HG03064 (cell line): ENCODE data around the gene CLEC16A.
"Not testable (repeated sequence)": the region's sequence is repeated elsewhere in the genome, so short reads cannot be mapped to it uniquely, and the experiment has no call there.

Experiments used
- ATAC-seq: cut with Tn5 transposase; IDR thresholded peaks from one replicate; pipeline ENCODE4 v1.9.1; 2021; ENCODE audit warnings: low read depth; ENCODE audit not compliant: unreplicated experiment

CLEC16A gene

DNA sequence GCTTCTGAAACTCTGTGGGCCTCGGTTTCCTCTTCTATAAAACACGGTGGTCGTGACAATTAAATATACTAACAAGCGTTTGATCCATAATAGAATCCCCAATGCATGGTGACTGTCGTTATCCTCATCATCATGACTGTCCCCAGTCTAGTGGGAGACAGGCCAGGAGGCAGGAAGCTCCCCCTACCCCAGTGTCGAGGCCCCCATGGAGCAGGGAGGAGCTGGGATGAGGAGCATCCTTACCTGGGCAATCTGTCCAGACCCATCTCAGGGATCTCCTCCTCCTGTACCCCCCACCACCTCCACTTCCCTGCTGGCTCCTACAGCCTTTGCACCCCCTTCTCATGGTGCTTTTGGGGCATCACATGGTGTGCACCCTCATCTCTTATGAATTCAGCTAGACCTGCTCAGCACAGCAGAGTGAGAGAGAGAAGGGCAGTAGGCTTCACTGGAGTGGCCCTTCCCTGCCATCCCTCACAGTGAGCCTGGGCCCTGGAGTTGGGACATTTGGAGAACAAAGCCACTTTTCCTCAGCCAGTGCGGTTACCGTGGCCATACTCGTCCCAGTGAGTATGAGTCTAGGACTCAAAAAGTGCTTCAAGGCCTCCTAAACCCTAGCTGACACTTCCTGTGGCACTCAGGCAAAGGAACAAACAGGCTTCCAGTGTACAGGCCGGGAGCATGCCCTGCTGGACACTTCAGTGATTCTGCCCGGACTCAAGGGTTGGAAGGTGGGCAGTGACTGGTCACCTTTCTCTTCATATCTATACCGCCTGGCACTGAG, 148.6 kb downstream of the CLEC16A start:
- no peak for ATAC-seq

DNA sequence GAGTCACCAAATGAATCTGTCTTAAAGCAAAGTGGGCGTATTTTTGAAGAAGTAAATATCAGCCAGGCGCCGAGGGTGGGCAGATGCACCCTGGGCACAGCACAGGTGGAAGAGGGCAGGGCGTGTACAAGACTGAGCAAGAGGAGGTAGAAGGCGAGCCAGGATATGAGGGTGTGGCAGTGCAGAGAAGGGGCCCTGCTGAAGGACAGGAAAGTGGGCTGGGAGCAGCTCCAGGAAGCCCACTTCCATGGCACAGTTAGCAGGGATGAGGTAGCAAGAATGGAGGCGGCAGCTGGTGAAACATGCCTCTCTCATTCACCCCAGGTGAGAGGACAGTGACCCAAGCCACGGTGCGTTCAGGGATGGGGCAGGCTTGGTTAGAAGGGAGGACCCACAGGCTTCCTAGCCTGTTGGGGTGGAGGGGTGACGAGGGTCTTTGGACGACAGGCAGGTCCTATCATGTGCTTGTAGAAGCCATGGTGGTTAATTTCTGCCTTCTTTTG, 149.3 kb downstream of the CLEC16A start:
- ATAC-seq: no peak

DNA sequence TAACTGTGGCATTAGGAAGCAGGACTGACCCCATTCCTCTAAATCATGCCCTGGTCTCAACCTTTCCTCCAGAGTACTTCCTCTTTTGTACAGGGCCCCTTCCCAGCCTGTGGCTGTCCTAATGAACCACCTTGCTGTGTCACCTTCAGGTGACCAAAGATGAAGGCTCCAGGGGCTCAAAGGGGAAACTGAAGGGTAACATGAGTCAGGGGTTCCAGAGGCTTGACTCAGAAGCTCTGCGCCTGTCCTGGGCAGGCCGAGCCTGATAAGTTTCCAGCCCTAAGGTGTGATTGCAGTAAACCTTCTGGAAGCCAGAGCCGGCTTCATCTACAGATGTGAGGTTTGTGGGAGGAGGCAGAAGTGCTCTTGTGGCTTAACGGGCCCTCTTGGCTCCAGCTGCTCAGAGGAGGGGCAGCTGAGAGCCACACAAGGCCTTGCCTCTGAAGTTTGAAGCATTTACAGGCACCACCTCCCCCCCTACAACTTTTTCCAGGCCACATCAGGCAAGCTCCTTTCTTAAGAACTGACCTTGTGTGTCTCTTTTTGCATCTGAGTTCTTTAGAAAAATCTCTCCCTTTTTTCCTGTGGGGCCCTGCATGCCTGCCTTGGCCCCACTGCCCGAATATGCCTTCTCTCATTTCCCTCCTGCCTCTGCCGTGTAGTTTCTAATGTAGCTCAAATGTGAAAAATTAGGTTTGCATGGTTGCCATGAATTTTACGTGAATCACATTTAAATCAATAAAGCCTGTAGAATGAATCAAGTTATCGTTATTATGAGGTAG, 149.9 kb downstream of the CLEC16A start:
- peak; percentile 62 for ATAC-seq

DNA sequence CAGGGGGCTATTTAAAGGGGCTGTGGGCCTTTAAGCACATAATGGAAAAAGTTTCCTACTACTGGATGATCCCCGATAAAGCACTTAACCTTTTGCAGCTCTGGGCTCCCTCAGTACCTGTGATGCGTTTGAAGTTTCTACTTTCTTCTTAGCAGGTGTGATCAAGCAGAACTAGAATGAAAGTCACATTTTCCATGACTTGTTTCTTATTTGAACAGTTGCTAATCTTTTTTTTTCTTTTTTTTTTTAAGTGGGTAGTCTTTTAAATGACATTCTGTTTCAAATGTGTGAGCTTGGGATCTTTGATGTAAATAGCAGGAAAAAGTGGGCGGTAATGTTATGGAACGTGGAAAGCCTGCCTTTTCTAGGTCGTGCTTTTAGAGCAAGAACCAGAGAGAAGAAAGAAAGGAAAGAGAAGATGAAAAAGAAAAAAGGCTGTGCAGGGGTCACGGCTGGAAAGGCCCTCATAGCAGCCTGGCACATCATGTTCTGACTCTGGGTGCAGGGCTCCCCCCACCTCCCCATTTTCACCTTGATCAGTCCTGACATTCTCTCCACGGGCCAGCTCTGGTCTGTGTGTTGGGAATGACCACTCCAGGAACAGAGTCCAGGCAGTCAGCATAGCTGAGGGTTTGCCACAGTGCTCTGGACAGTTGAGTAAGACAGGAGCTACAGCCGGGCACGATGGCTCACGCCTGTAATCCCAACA, 150.6 kb downstream of the CLEC16A start:
- ATAC-seq: no peak

DNA sequence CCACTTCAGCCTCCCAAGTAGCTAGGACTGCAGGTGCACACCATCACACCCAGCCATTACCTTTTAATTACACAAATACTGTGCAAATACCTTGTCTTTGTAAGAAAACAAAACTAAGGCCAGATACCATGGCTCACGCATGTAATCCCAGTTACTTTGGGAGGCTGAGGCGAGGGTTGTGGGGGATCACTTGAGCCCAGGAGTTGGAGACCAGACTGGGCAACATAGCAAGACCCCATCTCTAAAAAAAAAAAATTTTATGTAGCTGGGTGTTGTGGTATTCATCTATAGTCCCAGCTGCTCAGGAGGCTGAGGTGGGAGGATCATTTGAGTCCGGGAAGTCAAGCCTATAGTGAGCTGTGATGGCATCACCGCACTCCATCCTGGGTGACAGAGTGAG, 151.6 kb downstream of the CLEC16A start:
- ATAC-seq: no peak

DNA sequence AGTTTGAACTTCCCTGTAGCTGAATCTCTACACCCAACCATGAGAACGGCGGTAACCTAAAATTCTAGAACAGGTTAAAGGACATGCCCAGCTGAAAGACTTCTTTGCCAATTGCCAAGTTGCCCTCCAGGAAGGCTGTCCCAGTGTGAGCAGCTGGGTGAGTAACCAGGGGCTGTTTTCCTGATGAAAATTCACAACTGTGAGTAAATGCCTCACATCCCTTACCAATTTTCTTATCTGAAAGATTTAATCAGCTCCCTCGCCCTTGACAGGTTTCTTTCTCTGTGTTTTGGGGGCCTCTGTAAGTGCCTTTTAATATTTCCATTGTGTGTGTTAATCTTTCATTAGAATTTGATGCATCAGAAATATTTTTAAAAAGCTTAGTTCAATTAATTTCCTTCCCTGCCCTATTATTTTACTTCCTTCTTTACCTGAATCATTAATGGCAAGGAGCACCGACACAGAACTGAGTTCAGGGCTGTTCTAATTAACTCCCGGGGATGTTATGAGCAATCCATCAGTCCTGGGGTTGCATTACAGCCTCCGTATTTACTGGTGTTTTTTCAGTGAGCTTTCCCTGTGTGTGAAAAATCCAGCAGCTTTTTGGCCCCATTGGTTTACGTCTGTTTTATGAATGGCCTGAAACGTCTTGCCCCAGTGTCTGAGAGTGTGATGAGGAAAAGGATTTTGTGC, 152.9 kb downstream of the CLEC16A start:
- no peak for ATAC-seq

DNA sequence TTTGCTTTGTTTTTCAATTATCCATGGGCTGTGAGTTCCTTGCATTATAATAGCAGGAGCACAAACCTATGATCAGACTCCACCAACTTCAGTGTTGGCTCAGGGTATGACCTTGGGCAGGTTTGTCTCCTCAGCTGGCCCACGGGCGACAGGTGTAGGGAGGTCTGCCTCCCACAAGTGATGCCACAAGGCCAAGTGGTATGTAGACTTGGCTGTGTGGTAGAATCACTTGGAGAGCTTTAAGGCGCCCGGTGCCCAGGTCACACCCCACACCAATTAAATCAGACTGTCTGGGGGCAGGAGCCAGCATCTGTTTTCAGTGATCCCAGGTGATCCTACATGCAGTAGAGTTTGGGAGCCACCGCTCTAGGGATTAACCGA, 153.4 kb downstream of the CLEC16A start:
- ATAC-seq: no peak

DNA sequence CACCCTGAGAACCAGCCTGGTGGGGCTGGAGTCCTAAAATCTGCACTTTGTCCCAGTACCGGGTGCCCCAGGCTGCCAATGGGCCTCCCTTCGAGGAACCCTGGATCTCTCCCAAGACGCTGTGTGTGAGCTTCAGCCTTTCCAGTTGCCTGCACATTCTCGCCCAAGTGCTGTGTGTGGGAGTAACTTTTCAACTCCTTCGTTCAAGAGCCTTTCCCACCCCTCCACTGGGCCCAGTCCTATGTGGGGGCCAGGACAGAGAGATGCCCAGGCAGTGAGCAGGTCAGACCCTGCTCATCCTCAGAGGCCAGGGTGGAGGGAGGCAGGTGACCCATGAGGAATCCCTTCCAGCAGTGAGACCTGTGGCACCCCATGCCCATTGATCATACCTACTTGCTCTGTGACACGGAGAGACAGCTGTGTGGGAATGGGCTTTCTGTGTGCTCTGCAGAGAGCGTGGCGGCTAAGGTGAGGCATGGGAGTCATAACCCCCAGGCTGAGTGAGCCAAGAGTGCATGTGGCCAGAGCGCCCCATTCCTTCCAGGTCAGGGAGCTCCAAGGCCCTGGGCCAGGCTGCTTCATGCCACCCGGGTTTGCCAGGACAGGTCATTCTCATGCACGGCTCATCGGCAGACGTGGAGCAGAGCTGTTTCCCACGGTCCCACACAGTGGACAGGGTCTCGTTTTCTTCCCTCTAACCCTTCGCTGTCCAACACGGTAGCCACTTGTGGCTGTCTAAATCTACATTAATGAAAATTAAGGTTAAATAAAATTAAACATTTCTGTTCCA, 154.4 kb downstream of the CLEC16A start:
- ATAC-seq: no peak

DNA sequence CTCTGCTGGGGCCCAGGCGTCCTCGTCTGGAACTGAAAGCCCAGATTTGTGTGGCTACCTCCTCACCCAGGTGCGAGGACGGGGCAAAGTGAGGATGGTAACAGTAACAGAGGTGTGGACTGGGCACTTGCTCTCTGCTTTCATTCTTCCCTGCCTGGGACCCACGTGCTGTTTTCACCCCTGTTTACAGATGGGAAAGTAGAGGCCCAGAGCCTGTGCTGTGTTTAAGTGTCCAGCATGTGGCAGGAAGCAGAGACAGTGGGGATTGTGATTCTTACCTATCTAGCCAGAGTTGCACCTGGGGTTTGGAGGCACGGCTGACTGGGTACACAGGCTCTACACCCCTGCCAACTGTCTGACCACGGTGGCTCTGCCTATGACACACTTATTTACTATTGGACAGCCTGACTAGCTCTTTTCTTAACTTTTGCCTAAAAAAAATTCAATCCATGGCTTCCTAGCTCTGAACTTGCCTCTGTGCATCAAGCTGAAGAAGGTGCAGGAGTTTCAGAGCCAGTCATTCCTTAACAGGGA, 155.4 kb downstream of the CLEC16A start:
- no peak for ATAC-seq

DNA sequence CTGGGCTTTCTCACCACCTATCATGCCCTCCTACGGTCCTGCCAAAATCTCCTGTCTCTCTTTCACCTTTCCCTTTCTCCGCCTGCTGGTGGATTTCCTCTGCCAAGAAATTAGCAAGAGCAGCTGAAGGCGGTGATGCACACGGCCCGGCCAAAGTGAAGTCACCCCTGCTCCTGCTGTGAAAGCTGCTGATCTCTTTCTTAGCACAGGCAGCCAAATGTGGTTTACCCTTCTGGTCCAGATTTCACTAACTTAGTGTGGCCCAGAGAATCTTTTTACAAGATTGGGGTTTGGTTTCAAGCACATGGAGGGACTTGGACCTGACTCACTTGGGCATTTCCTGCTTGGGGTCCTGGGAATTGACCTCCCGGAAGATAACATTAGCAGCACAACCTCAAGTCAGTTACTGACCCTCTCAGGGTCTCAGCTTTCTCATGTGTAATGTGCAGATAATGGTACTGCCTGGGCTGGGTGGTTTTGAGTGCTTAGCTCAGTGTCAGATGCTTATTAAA, 155.9 kb downstream of the CLEC16A start:
- no peak for ATAC-seq

DNA sequence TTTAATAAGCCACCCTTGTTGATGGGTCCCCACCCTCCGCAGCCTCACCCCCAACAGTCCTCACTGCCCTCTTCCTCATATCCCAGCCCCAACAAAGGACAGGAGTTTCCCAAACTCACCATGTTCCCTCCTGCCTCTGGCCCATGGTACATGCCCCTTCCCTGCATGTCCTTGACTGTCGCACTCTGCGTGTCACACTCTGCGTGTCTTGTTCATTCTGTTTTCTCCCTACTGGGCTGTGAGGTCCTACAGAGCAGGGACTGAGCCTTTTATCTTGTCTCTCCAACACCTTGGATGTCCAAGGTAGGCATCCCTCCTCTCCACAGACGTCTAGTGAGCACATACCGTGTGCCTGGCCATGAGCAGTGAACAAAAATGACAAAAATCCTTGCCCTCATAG, 156.9 kb downstream of the CLEC16A start:
- ATAC-seq: no peak

DNA sequence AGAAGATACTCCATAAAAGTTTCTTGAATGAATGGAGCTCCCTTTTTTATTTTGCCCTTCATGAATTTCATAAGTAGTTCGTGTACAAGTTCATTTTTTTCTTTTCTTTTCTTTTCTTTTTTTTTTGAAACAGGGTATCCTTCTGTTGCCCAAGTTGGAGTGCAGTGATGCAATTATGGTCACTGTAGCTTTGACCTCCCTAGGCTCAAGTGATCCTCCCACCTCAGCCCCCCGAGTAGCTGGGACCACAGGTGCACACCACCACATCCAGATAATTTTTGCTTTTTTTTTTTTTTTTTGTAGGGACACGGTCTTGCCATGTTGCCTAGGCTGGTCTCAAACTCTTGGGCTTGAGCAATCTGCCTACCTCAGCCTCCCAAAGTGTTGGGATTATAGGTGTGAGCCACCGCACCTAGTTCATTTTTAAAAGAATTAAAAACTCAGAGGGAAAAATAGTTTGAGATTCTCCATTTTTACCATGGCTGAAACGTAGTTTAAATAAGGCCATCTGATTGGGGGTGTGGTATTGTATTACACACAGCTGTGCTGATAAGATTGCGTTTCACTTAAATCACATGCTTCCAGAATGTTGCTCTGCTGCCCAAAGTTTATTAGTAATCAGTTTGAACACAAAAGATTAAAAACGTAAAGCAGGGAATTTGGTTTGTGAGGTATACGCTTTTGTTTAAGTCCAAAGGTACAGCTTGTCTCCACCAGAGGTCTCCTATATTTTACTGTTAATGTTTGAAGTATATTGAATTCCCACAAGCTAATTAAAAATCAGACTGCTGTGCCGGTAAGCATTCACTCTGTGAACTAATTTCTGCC, 157.5 kb downstream of the CLEC16A start:
- ATAC-seq: no peak

DNA sequence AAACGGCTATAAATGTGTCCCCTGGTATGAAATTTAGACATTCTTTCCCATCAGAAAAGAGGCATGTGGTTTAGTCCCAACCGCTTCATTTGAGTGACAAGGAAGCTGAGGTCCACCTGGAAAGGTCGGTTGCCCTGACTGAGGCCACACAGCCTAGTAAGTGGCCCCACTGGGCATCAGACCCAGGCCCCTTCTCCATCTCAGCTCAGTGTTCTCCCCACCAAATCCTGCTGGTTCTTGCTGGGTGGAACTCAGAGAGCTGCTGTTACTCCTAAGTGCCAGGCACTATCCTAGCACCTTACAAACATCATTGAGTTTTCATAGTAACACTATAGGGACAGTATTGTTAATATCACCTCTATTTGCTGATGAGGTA, 158.1 kb downstream of the CLEC16A start:
- no peak for ATAC-seq

DNA sequence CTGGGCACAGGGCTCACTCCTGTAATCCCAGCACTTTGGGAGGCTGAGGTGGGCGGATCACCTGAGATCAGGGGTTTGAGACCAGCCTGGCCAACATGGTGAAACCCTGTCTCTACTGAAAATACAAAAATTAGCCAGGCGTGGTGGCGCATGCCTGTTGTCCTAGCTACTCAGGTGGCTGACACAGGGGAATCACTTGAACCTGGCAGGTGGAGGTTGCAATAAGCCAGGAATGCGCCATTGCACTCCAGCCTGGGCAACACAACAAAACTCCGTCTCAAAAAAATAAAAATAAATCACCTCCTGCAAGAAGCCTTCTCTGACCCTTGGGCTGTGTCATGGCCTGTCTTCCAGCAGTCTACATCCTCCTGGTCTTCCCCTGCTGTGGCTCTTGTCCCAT, 158.9 kb downstream of the CLEC16A start:
- ATAC-seq: not testable (repeated sequence)

DNA sequence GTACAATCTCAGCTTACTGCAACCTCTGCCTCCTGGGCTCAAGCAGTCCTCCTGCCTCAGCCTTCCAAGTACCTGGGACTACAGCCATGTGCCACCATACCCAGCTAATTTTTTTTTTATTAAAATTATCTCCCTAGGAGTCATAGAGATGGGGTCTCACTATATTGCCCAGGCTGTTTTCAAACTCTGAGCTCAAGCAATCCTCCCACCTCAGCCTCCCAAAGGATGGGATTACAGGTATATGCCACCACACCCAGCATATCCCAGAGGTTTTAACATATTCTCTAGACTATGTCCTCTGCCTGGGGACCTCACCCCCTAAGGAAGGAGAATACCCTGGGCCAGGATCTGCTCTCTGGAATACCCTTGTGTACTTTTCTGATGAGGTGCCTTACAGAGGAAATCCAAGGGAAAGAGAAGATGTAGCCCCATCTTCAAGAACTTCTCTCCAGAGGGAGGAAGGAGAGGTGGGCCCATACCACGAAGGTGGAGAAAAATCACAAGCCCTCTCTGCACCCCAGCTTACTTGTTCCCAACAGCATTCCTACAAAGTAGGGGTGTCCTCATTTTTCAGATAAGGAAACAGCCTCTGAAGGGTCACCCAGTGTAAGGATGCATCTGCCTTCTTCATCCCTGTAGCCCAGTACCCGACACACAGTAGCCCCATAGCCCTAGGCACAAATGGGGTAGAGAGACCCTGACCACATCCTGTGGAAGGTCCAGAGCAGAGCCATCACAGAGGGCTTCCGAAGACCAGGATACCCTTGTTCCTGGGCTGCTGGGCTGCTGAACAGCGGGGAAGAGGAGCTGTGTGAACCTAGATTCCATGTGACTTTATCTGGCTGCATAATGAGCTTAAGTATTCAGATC, 160.0 kb downstream of the CLEC16A start:
- ATAC-seq: peak; percentile 18

DNA sequence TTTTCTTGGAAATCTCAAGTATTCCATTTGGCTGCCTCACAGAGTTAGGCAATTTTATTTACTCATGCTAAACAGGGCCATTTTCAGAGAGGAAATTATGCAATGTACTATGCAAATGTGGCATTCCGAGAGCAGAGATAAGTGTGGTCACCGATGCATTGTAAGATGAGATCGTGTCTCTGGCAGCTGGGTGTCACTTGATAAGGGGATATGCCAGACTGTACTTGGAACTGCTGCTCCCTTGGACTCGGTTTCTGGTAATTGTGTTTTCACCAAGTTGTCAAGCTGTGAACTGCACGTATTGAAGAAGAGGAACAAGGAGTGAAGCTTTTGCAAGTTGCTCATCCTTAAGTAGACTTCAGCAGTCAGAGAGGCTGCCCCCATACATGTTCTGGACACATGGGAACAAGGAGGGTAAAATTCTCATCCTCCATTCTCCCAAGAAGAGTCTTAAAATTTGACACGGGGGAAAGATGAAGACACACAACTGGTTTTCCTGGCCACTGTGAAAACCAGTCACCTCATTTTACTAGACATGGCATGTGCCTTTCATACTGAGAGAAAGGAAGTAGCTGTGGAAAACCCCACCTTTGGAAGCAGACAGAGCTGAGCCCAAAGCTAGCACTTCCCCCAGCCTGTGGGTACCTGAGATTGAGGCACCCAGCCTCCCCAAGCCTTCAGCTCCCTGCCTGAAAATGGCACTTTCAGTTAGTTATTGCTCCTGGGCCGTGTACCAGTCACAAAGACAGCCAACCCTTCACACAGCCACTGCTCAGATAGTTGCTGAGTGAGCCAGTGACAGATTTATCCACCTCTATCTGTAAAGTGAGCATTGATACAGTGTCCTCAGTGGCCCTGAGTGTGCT, 160.9 kb downstream of the CLEC16A start:
- ATAC-seq: peak; percentile 57

DNA sequence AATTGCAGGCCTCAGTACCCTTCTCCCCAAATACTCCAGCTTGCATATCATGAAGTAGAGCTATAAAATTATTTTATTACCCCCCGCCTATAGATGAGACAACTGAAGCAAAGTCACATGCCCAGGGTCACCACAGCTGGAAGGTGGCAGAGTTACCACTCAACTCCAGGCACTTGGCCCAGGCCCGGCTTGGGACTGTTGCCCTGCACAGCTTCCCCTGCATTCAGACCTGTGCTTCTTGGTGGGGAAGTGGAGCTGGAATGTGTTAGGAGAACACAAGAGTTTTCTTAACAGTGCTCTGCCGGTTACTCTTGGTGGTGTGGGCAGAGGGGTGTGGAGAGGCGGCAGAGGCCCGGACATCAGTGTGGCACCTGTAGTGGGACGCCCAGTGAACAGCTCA, 162.4 kb downstream of the CLEC16A start:
- ATAC-seq: no peak
